ENCODE measurements around the gene ZNRF1.
"Not testable (repeated sequence)": the region's sequence is repeated elsewhere in the genome, so short reads cannot be mapped to it uniquely, and the experiment has no call there.

Gene ZNRF1

DNA sequence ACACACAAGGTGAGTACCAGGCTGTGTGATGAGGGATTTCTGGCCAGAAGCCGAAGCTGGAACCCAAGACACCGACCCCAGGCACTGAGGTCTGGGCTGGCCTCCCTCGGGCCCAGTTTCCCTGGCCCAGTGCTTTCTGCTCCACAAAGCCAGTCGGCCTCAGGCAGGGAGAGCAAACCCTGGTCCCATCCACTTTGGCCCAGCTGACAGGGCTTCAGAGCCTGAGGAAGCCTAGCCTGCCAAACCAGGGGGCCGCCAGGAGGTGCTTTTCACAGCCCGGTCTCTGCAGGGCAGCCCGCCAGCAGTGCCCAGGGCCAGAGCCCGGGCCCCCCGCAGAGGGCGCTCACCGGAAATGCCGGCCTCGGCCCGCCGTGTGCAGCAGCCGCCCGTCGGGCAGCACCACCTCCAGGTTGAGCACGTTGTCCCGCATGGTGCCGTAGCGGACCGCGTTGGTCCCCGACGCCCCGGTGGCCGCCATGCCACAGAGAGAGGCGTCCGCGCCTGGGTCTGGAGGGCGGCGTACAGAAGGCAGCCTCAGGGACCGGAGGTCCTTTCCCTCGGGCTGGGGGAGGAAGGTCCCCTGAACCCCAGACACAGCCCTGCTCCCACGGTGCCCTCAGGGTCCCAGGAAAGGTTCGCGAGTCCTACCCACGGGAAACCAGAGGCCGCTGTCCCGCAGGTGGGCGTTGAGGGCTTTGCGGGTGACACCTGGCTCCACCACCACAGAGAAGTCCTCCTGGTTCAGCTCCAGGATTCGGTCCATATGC, 115.5 kb downstream of the ZNRF1 start:
- no peak for DNase-seq (ENCODE audit: low read depth)

DNA sequence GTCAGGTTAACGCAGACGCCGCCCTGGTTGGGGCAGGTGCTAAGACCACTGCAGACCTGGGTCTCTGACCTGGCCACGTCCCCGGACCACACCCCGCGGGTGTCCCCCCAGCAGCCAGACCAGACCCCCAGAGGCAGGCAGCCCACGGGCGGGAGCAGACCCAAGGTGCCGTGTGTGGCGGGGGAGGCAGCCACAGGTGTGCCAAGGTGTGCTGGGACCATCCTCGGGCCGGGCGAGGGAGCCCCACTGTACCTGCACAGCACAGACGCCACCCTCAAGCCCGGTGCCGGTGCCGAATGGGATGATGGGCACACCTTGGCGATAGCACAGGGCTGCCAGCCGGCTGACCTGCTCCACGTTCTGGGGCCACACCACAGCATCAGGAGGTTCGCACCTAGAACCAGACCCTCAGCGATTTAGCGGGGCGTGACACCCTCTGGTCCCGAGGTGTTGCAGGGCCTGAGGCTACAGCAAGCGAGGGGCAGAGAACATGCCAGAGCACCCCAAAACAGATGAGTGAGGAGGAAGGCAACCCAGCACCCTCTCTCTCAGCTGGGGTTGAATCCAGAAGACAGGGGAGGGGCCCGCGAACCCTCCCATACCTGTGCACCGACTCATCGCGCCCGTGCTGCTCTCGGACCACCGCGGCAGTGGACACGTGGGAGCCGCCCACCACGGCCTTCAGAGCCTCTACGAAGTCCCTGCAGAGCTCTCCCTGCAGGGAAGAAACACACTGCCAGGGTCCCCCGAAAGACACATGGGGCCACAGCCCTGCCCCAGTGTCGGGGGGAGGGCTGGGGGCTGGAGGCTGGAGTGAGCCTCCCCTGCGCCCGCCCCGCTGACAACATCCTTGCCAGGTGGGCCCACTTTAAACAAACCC, 116.4 kb downstream of the ZNRF1 start:
- no peak for DNase-seq (ENCODE audit: low read depth)

DNA sequence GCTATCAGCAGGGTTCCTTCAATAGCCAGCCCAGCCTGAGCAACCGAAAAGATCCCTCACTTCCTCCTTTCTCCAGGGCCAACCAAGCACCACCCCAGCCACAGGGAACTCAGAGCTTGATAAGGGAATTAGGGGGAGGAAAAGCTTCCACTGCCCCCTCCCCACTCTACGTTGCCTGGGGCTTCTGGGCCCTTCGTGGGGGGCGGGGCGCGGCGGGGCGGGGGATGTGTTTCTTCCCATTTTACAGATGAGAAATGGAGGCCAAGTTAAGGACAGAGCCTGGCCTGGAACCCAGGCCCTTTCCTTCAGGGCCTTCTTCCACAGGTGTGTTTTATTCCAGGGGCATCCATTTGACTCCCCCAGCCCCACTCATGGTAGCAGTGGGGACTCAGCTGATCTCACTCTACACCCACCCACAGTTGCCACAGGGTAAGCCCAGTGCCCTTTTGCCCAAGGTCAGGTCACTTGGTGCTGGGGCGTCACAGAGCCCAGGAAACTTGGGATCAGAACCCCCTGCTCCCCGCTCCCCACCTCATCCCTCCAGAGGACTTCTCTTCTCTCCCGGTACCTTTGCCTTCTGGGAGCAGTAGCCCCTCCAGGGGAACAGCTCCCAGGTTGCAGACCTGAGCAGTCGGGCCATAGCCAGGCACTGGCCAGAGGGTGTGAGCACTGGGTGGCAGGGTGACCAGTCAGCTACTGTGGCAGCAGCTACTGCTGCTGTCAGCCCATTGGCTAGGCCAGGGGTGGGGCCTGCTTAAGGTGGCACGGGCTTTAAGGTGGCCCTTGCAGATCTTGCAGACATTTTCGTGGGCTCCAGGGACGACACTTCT, 117.5 kb downstream of the ZNRF1 start, which contains the start of gene LDHD:
TSS of gene LDHD (minus strand) at position 700 of the 830 bp plus-strand sequence. CDS start at position 640, 60 bp downstream.
- peak; percentile 32 for DNase-seq (ENCODE audit: low read depth)

DNA sequence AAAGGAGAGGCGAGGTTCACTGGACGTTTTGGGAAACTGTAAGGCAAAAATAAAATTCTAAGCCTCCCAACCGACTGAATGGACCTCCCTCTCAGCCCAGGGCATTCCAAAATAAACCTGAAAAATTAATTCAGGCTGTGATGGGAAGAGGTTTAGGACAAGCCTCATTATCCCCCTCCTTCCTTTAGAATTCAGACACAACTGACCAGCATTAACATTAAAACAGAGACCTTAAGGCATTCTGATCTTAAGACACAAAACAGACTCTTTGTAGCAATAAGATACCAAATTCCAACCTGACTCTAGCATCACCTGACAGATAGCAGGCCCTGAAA, 118.1 kb downstream of the ZNRF1 start:
- no peak for DNase-seq (ENCODE audit: low read depth)

DNA sequence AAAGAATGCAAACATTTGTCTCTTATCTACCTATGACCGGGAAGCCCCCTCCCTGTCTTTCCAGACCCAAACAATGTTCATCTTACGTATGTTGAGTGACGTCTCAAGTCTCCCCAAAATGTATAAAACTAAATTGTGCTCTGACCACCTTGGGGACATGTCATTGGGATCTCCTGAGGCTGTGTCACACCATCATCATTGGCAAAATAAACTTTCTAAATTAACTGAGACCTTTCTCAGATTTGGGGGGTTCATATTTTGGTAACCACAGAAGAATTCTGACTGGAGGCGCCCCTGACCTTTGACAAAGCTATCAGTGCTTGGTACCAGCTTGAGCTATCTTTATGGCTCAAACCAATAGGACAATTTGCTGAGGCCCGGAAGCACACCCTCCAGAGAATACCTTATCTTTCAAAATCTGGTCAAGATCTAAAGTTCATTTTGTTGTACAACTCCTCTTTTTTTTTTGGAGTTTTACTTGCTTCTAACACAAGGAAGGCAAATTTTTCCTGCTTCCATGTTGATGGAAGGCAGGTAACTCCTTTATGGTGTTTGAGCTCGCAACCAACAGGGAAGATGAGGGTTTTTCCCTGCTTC, 120.2 kb downstream of the ZNRF1 start:
- no peak for DNase-seq (ENCODE audit: low read depth)

DNA sequence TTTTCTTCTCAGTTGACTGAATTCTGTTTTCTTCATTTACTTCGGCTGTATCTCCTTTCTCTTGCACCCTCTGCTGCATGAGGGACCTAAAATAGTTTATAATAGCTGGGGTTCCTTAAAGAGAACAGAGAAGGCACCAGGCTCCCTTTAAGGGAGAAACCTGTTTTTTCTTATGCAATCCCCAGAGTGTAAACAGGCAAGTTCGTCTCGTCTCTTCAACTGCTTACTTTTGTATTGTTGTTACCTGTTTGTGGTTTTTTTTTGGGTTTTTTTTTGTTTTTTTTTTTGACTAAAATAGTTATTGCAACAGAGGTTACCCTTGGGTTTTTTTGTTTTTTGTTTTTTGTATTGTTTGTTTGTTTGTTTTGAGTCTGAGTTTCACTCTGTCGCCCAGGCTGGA, 121.4 kb downstream of the ZNRF1 start:
- DNase-seq (ENCODE audit: low read depth) = no peak

DNA sequence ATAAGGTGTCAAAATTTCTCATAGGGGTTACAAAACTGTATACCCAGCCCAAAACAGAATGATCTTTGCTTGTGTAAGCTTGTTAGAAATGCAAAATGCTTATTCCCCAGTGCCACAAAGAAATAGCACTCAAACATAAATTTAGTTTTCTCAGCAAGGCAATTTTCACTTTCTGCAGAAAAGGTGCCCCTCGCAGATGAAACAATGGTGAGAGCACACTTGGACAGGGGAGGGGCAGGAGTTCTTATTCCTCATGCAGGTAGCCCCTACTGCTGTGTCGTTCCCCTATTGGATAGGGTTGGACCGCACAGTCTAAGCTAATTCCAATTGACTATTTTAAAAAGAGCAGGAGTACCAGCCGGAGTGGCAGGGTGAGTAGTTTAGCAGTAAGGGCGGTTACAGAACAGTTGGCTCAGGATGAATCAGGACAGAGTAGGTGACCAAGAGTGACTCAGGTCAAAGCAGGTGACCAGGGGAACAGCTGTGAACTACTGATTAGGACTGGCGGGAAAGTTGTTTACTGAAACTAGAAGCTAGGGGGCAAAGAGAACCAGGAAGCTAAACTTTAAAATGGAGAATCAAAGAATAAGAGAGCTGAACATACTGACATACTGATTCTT, 123.2 kb downstream of the ZNRF1 start:
- no peak for DNase-seq (ENCODE audit: low read depth)

DNA sequence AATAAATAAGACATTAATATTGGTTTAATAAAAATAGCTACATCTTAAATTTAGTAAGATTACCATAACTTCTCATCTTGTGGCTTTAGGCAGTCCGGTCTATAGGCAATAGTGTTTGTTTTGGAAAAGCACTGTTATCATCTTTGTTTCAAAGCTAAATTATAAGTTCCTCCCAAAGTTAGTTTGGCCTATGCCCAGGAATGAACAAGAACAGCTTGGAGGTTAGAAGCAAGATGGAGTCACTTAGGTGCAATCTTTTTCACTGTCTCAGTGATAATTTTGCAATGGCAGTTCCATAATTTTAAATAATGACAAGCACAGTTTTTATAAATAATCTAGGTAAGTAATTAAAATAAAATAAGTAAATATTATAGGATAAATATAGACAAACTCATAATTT, 123.8 kb downstream of the ZNRF1 start:
- no peak for DNase-seq (ENCODE audit: low read depth)

DNA sequence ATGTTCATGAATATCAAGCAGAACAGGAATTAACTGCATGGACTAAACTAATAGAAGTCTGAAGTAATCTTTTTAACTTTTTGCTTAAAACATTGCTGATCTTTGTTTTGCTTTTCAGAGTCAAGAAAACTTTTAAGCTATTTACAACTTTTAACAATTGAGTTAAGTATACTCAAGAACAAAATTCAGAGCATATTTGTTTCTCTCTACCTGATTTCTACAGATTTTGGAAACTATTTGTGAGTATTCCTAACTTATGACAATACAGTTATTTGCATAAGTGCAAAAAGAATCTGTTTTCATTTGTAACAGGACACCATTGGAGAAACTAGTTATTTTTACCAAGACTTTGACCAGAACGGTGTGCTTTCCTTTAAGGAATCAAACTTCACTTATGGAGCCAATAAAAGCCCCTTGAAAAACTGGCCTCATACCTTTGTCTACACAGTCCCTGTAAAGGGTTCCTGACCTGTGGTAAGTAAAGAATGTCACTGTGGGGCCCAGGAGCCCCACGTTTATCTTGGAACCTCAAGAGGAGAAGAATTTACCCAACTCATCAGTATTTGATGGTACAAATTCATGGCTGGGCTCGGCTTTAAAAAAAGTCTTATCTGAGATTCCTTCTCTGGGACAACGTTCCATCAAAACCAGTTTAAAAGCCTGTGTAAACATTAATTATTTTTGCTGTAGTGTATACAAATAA, 129.0 kb downstream of the ZNRF1 start:
- DNase-seq (ENCODE audit: low read depth) = no peak

DNA sequence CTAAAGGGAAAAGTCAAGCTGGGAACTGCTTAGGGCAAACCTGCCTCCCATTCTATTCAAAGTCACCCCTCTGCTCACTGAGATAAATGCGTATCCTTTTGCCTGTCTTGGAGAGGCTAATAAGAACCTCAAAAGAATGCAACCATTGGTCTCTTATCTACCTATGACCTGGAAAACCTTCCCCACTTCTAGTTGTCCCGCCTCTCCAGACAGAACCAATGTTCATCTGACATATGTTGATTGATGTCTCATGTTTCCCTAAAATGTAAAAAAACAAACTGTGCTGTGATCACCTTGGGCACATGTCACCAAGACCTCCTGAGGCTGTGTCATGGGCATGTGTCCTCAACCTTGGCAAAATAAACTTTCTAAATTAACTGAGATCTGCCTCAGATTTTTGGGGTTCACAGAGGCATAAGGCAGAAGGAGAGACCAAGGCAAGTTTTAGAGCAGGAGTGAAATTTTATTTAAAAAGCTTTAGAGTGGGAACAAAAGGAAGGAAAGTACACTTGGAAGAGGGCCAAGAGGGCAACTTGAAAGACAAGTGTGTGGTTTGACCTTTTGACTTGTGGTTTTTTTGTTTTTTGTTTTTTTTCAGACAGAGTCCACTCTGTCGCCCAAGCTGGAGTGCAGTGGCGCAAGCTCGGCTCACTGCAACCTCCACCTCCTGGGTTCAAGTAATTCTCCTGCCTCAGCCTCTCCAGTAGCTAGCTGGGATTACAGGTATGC, 130.8 kb downstream of the ZNRF1 start:
- DNase-seq (ENCODE audit: low read depth) = not testable (repeated sequence)

DNA sequence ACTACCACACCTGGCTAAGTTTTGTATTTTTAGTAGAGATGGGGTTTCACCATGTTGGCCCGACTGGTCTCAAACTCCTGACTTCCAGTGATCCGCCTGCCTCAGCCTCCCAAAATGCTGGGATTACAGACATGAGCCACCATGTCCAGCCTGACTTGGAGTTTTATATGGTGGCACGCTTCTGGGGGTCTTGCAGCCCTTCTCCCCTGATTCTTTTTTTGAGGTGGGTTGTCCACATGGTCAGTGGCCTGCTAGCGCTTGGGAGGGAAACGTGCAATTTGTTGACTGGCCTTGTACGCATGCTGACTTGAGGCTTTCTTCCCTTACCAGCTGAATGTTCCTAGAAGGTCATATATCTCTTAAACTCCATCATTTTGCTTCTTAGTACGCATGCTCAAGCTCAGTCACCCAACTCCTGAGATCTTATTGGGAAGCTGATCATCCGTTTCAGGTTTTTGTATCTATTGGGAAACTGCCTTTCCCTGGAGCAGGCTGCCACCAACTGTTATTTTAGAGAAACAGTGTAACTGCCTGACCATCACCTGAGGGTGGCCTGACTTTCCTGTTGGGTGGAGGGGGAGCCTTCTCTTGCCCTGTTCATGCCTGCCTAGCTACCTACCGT, 131.4 kb downstream of the ZNRF1 start:
- no peak for DNase-seq (ENCODE audit: low read depth)

DNA sequence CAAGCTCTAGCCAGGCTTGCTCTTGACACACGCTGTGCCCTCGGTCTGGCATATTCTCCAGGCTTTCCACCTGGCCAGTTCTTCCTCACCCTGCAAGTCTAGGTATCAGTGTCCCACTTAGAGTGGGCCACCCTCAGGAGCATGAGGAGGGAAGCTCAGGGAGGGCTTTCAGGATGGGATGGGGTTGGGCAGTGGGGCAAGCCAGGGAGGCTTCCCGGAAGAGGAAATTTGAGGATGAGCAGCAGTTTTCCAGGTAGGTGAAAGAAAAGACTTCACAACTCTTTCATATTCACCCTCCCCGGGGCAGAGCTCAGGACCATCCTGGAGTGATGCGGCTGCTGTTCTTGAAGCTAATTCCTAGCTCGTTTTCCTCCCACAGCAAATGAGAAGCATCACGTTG, 132.3 kb downstream of the ZNRF1 start:
- no peak for DNase-seq (ENCODE audit: low read depth)

DNA sequence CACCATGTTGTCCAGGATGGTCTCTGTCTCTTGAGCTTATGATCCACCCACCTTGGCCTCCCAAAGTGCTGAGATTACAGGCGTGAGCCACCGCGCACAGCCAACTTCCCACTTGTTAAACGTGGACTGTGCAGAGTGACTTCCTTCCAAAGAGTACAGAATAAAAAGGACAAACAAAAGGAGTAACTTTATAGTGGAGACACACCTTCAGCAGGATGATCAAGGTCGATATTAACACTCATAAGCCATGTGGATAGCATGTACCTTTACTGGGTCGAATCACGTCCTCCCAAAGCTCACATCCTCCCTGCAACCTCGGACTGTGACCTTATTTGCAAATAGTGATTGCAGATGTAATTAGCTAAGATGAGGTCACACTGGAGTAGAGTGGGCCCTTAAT, 139.4 kb downstream of the ZNRF1 start:
- DNase-seq (ENCODE audit: low read depth) = no peak

DNA sequence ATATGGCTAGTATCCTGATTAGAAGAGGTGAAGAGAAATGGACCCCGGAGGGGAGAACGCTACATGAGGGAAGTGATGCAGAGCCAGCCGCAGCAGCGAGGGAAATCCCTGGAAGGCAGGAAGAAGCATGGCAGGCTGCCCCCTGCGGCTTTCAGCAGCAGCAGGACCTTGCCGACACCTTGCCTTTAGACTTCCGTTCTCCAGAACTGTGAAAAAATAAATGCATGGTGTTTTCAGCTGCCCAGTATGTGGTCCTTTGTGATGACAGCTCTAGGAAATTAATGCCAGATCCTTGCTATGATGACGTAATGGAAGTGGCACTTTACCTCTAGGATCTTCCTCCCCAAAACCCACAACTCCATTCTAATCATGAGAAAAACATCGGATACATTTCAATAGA, 139.8 kb downstream of the ZNRF1 start:
- no peak for DNase-seq (ENCODE audit: low read depth)

DNA sequence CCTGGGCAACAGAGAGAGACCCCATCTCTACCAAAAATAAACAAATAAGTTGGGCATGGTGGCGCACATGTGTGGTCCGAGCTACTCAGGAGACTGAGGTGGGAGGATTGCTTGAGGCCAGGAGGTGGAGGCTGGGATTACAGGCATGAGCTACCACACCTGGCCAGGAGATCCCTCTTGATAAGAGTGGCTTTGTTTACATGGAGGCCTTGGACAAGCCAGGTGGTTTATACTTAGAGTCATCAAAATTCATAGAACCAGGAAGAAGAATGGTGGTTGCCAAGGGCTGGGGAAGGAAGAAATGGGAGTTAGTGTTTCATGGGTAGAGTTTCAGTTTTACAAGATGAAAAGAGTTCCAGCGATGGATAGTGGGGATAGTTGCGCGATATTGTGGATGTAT, 140.7 kb downstream of the ZNRF1 start:
- no peak for DNase-seq (ENCODE audit: low read depth)

DNA sequence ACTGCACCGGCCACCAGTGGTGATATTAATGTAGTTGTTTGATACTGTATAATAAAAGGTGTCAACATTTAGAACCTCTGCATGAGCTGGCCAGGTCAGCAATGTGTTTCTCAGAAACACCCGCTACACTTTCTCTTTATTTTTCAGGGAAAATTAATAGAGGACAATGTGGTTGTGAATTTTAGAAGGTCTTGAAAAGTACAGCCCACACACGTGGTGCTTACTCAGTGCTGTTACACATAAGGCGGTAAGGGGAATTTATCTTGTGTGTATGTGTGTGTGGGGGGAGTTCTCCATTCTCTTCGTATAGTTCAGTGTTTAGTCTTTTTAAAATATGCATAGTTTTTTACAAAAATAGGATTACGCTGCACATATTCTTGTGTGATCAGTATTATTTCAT, 145.1 kb downstream of the ZNRF1 start:
- DNase-seq (ENCODE audit: low read depth) = no peak

DNA sequence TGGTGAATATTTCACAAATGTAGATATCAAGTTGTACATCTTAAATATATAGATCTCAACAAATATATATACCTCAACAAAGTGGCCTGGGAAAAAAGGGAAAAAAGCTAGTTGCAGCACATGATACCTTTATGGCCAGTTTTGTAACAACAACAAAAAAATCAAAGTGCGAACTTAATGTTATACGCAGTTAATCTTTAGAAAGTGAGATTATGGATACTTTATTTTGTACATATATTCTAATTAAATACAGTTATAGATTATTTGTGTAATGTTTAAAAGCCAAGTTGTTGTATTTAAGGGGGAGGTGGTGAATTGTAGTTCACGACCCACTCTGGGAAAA, 149.1 kb downstream of the ZNRF1 start:
- no peak for DNase-seq (ENCODE audit: low read depth)

DNA sequence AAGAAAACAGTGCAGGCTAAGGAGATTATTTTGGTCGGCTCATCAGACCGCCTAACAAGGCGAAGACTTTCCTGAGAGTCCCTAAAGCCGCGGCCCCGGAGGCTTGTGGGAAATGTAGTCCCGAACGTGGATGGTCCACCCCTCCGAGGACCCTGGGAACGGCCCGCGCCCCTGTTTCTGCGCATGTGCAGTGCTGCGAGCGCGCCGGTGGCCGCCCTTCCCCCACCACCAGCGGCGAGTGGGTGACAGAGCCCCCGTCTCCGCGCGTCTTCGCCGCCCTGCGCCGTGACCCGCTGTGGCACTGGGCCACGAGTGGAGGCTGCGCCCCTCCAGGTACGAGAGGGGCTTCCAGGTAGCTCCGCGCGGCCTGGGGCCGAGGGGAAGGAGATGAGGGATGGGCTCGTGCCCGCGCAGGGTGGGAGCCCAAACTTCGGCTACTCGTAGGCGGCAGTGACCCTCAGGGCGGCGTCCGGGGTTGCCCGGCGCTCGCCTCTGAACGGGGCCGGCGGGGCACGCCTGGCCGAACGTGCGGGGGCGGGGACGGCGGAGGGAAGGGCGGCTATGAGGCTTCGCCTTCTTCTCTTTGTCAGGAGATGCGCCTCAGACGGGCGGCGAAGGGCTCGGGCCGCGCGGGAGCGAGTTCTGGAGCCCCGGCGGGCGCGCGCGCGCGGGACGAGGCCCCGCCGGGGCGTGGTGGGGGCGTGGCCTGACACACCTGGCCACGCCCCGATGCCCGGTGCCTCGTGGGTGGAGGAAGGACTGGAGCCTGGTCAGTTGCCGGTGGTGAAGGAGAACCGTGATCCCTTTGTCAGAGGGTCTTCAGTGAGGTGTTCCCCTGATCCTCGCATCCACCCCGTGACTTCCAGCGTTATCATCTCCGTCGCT, 149.7 kb downstream of the ZNRF1 start, which contains the start of gene ZFP1:
TSS of gene ZFP1 (plus strand) at position 214 of the 885 bp plus-strand sequence. CDS start 4,428 bp downstream, outside the sequence.
- peak; percentile 84 for DNase-seq (ENCODE audit: low read depth)

DNA sequence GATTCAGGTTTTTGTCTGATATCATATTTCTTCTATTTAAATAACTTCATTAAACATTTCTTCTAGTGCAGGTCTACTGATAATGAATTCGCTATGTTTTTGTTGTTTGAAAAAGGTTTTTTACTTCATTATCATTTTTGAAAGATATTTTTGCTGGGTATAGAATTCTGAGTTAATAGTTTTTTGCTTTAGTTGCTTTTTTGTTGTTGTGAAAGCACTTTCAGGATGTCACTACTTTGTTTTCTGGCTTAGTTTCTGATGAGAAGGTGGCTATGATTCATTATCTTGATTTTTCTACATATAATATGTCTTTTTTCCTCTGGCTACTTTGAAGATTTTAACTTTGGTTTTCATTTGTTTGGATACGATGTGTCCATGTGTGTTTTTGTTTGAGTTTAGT, 153.0 kb downstream of the ZNRF1 start:
- DNase-seq (ENCODE audit: low read depth) = no peak
